Keratinocyte (primary cell): ENCODE measurements around the gene SLC25A13.

ENCODE experiments used
- CTCF ChIP-seq, 3 experiments: IDR thresholded peaks in 1 of 3; conservative IDR thresholded peaks in 1 of 3; optimal IDR thresholded peaks in 1 of 3; 2 replicates in 2 of 3; 3 replicates in 1 of 3; pipeline versions ENCODE3 to v1.5.1; 2011; ENCODE audit warnings: low read length in 3 of 3, mild to moderate bottlenecking in 3 of 3, moderate library complexity in 2 of 3, control low read depth in 1 of 3, inconsistent platforms in 1 of 3; ENCODE audit not compliant: insufficient read depth in 2 of 3; ENCODE audit errors: extremely low read depth in 1 of 3
- EZH2 ChIP-seq: IDR thresholded peaks from one replicate; pipeline ENCODE4 v1.6.1; 2012; ENCODE audit warnings: inconsistent platforms, mild to moderate bottlenecking, low read length, moderate library complexity

- TF ChIP-seq EZH2 (no peak), CTCF (optimal IDR thresholded peaks at IDR 0.05 in 1 of 3, IDR thresholded peaks at IDR 0.05 in 1 of 3, conservative IDR thresholded peaks at IDR 0.05 in 1 of 3; ENCODE audit: extremely low read depth in 1 of 3, insufficient read depth in 2 of 3, low read length in 3 of 3) (no peak)
Measured at GRCh38 chr7:96111405-96111804, 210.5 kb downstream of the SLC25A13 start.
